Measurements from ENCODE around the gene TPCN2.

Gene TPCN2

GRCh38 chr11:69083531-69084247, 35.0 kb downstream of the TPCN2 start:
- Histone ChIP-seq H3K36me3 (ENCODE audit: control insufficient read depth in 4 of 4, insufficient read depth in 4 of 4, low read length in 3 of 4) (peaks cover 5 to 68% (median 35%) of the 10 kb centered on the region in 4 experiments), H3K9me3 (ENCODE audit: control extremely low read depth in 1 of 5, control insufficient read depth in 4 of 5, insufficient read depth in 2 of 5, low read depth in 1 of 5, low read length in 4 of 5) (no peaks in the 10 kb centered on the region), H3K27ac (ENCODE audit: insufficient read depth in 1 of 2, low read depth in 1 of 2, low read length in 2 of 2, poor library complexity in 1 of 2, severe bottlenecking in 2 of 2) (no peak overlapping the region), H3K4me3 (ENCODE audit: control insufficient read depth in 1 of 7, extremely low read depth in 1 of 7, insufficient read depth in 4 of 7, low read depth in 2 of 7, low read length in 6 of 7) (no peak overlapping the region), H3K27me3 (replicated peaks in 2 of 5; ENCODE audit: control insufficient read depth in 4 of 5, insufficient read depth in 5 of 5, low read length in 4 of 5) (no peaks in the 10 kb centered on the region), H3K4me1 (ENCODE audit: control extremely low read depth in 1 of 4, control insufficient read depth in 4 of 4, insufficient read depth in 4 of 4, low read length in 3 of 4) (peaks cover 0 to 20% (median 14%) of the 10 kb centered on the region in 4 experiments)
- ChIA-PET POLR2A (no interaction called here), CTCF (no interaction called here)
- 88% methylated on average over 15 of the region's 28 CpGs for WGBS (ENCODE audit: insufficient coverage)
- no peak for DNase-seq

GRCh38 chr11:69084371-69084770, 35.6 kb downstream of the TPCN2 start:
- Histone ChIP-seq H3K4me1 (ENCODE audit: control extremely low read depth in 1 of 4, control insufficient read depth in 4 of 4, insufficient read depth in 4 of 4, low read length in 3 of 4) (peaks cover 0 to 15% (median 13%) of the 10 kb centered on the region in 4 experiments), H3K27me3 (replicated peaks in 2 of 5; ENCODE audit: control insufficient read depth in 4 of 5, insufficient read depth in 5 of 5, low read length in 4 of 5) (no peaks in the 10 kb centered on the region), H3K36me3 (ENCODE audit: control insufficient read depth in 4 of 4, insufficient read depth in 4 of 4, low read length in 3 of 4) (peaks cover 5 to 64% (median 32%) of the 10 kb centered on the region in 4 experiments), H3K4me3 (ENCODE audit: control insufficient read depth in 1 of 7, extremely low read depth in 1 of 7, insufficient read depth in 4 of 7, low read depth in 2 of 7, low read length in 6 of 7) (no peak overlapping the region), H3K27ac (ENCODE audit: insufficient read depth in 1 of 2, low read depth in 1 of 2, low read length in 2 of 2, poor library complexity in 1 of 2, severe bottlenecking in 2 of 2) (no peak overlapping the region), H3K9me3 (ENCODE audit: control extremely low read depth in 1 of 5, control insufficient read depth in 4 of 5, insufficient read depth in 2 of 5, low read depth in 1 of 5, low read length in 4 of 5) (no peaks in the 10 kb centered on the region)
- no peak for DNase-seq
- WGBS (ENCODE audit: insufficient coverage): 92% methylated on average over 13 of the region's 15 CpGs
- ChIA-PET CTCF (no interaction called here), POLR2A (no interaction called here)

- Histone ChIP-seq H3K27ac (ENCODE audit: insufficient read depth in 1 of 2, low read depth in 1 of 2, low read length in 2 of 2, poor library complexity in 1 of 2, severe bottlenecking in 2 of 2) (no peak overlapping the region), H3K4me3 (ENCODE audit: control insufficient read depth in 1 of 7, extremely low read depth in 1 of 7, insufficient read depth in 4 of 7, low read depth in 2 of 7, low read length in 6 of 7) (no peak overlapping the region), H3K9me3 (ENCODE audit: control extremely low read depth in 1 of 5, control insufficient read depth in 4 of 5, insufficient read depth in 2 of 5, low read depth in 1 of 5, low read length in 4 of 5) (no peaks in the 10 kb centered on the region), H3K4me1 (ENCODE audit: control extremely low read depth in 1 of 4, control insufficient read depth in 4 of 4, insufficient read depth in 4 of 4, low read length in 3 of 4) (peaks cover 0 to 4% (median 3%) of the 10 kb centered on the region in 4 experiments), H3K36me3 (ENCODE audit: control insufficient read depth in 4 of 4, insufficient read depth in 4 of 4, low read length in 3 of 4) (peaks cover 7 to 68% (median 37%) of the 10 kb centered on the region in 4 experiments), H3K27me3 (replicated peaks in 2 of 5; ENCODE audit: control insufficient read depth in 4 of 5, insufficient read depth in 5 of 5, low read length in 4 of 5) (no peaks in the 10 kb centered on the region)
- WGBS (ENCODE audit: insufficient coverage): 92% methylated on average over 23 of the region's 27 CpGs
- DNase-seq: no peak
- ChIA-PET POLR2A (interaction anchor here (1.0 kb wide), 1 partner anchor 12 kb away, joined by 3 read pairs; no protein-coding TSS in a partner anchor), CTCF (no interaction called here)
These were observed 36.9 kb downstream of the TPCN2 start for GRCh38 chr11:69085490-69086095.

GRCh38 chr11:69086152-69087132, 37.7 kb downstream of the TPCN2 start:
- CTCF ChIA-PET: interaction anchor here (0.8 kb wide), 1 partner anchor 74 kb away, joined by 3 read pairs; the partner anchor contains the start of gene MRGPRF
- Histone ChIP-seq H3K27ac (ENCODE audit: insufficient read depth in 1 of 2, low read depth in 1 of 2, low read length in 2 of 2, poor library complexity in 1 of 2, severe bottlenecking in 2 of 2) (no peak overlapping the region), H3K27me3 (replicated peaks in 2 of 5; ENCODE audit: control insufficient read depth in 4 of 5, insufficient read depth in 5 of 5, low read length in 4 of 5) (no peaks in the 10 kb centered on the region), H3K9me3 (ENCODE audit: control extremely low read depth in 1 of 5, control insufficient read depth in 4 of 5, insufficient read depth in 2 of 5, low read depth in 1 of 5, low read length in 4 of 5) (peaks cover 0 to 1% (median 0%) of the 10 kb centered on the region in 5 experiments), H3K4me1 (ENCODE audit: control extremely low read depth in 1 of 4, control insufficient read depth in 4 of 4, insufficient read depth in 4 of 4, low read length in 3 of 4) (no peaks in the 10 kb centered on the region), H3K4me3 (ENCODE audit: control insufficient read depth in 1 of 7, extremely low read depth in 1 of 7, insufficient read depth in 4 of 7, low read depth in 2 of 7, low read length in 6 of 7) (no peak overlapping the region), H3K36me3 (ENCODE audit: control insufficient read depth in 4 of 4, insufficient read depth in 4 of 4, low read length in 3 of 4) (peaks cover 9 to 68% (median 39%) of the 10 kb centered on the region in 4 experiments)
- 96% methylated on average over 19 of the region's 28 CpGs for WGBS (ENCODE audit: insufficient coverage)
- no peak for DNase-seq
- POLR2A ChIA-PET: interaction anchor here (1.0 kb wide), 1 partner anchor 11 kb away, joined by 3 read pairs; no protein-coding TSS in a partner anchor

- peaks cover 0 to 5% (median 0%) of the 10 kb centered on the region in 5 experiments for H3K9me3 ChIP-seq (ENCODE audit: control extremely low read depth in 1 of 5, control insufficient read depth in 4 of 5, insufficient read depth in 2 of 5, low read depth in 1 of 5, low read length in 4 of 5)
- H3K4me3 ChIP-seq (ENCODE audit: control insufficient read depth in 1 of 7, extremely low read depth in 1 of 7, insufficient read depth in 4 of 7, low read depth in 2 of 7, low read length in 6 of 7): no peak overlapping the region
- H3K36me3 ChIP-seq (ENCODE audit: control insufficient read depth in 4 of 4, insufficient read depth in 4 of 4, low read length in 3 of 4): peaks cover 6 to 68% (median 35%) of the 10 kb centered on the region in 4 experiments
- H3K27ac ChIP-seq (ENCODE audit: insufficient read depth in 1 of 2, low read depth in 1 of 2, low read length in 2 of 2, poor library complexity in 1 of 2, severe bottlenecking in 2 of 2): no peak overlapping the region
- no peaks in the 10 kb centered on the region for H3K27me3 ChIP-seq (replicated peaks in 2 of 5; ENCODE audit: control insufficient read depth in 4 of 5, insufficient read depth in 5 of 5, low read length in 4 of 5)
- 93% methylated on average over 10 of the region's 11 CpGs for WGBS (ENCODE audit: insufficient coverage)
- CTCF ChIA-PET: interaction anchor here (0.8 kb wide), 1 partner anchor 74 kb away, joined by 3 read pairs; the partner anchor contains the start of gene MRGPRF
- POLR2A ChIA-PET: no interaction called here
- no peak for DNase-seq
- H3K4me1 ChIP-seq (ENCODE audit: control extremely low read depth in 1 of 4, control insufficient read depth in 4 of 4, insufficient read depth in 4 of 4, low read length in 3 of 4): no peaks in the 10 kb centered on the region
These were observed 38.4 kb downstream of the TPCN2 start for GRCh38 chr11:69087133-69087524.

GRCh38 chr11:69087811-69088210, 39.1 kb downstream of the TPCN2 start:
- POLR2A ChIA-PET: no interaction called here
- peaks cover 0 to 5% (median 0%) of the 10 kb centered on the region in 5 experiments for H3K9me3 ChIP-seq (ENCODE audit: control extremely low read depth in 1 of 5, control insufficient read depth in 4 of 5, insufficient read depth in 2 of 5, low read depth in 1 of 5, low read length in 4 of 5)
- no peak overlapping the region for H3K27ac ChIP-seq (ENCODE audit: insufficient read depth in 1 of 2, low read depth in 1 of 2, low read length in 2 of 2, poor library complexity in 1 of 2, severe bottlenecking in 2 of 2)
- H3K4me1 ChIP-seq (ENCODE audit: control extremely low read depth in 1 of 4, control insufficient read depth in 4 of 4, insufficient read depth in 4 of 4, low read length in 3 of 4): no peaks in the 10 kb centered on the region
- 95% methylated on average over 14 of the region's 14 CpGs for WGBS (ENCODE audit: insufficient coverage)
- no peak for DNase-seq
- peaks cover 4 to 66% (median 31%) of the 10 kb centered on the region in 4 experiments for H3K36me3 ChIP-seq (ENCODE audit: control insufficient read depth in 4 of 4, insufficient read depth in 4 of 4, low read length in 3 of 4)
- no peaks in the 10 kb centered on the region for H3K27me3 ChIP-seq (replicated peaks in 2 of 5; ENCODE audit: control insufficient read depth in 4 of 5, insufficient read depth in 5 of 5, low read length in 4 of 5)
- no peak overlapping the region for H3K4me3 ChIP-seq (ENCODE audit: control insufficient read depth in 1 of 7, extremely low read depth in 1 of 7, insufficient read depth in 4 of 7, low read depth in 2 of 7, low read length in 6 of 7)
- CTCF ChIA-PET: interaction anchor here (0.6 to 0.8 kb wide), 4 partner anchors 13 to 276 kb away, joined by 3 to 4 read pairs (median 3); partner anchors contain the start of gene MRGPRF
